ENCODE results near the gene REEP1. TPM values are rescaled to one million over a fixed set of nuclear protein-coding genes. Genes with fewer than 3 reads are reported as not detected.

The REEP1 gene
- total RNA-seq, 2 donors from 2014 or later: 0.38 to 0.63 TPM

DNA sequence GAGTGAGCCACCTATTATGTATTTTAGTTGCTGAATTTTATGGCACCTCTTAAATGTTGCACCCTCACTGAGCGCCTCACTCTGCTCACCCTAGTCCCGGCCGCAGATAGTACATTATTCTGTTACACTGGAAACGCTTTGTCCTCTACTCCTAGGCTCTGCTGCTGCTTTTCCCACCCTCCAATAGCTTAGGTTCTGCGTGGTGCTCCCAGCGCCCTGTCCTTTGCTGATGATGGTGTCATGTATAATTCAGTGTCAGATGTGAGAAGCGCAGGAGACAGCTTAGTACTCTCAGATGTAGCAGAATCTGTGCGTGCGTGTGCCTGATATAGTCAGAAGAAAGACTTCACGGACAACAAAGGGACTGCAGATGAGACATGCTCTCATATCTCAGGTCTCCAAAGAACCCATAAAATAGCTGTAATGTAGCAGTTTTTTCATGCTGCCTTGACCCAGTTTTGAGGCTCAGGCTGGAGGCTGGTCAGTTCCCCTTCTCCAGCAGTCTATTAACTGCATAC lies 1.4 kb upstream of the REEP1 start:
- Mint-ChIP-seq H3K36me3 (ENCODE audit: insufficient read depth in 2 of 2) (peaks cover 10 to 12% of the 10 kb centered on the region in 2 donors), H3K4me3 (peak overlapping the region in 1 of 2 donors; percentile 3), H3K9me3 (peaks cover 8% of the 10 kb centered on the region in 2 donors), H3K4me1 (ENCODE audit: low read depth) (peaks cover 17% of the 10 kb centered on the region), H3K27ac (no peak overlapping the region), H3K27me3 (ENCODE audit: low read depth) (peaks cover 54% of the 10 kb centered on the region)
- no peak for ATAC-seq (replicated peaks in 1 of 2)
- no peak for DNase-seq

DNA sequence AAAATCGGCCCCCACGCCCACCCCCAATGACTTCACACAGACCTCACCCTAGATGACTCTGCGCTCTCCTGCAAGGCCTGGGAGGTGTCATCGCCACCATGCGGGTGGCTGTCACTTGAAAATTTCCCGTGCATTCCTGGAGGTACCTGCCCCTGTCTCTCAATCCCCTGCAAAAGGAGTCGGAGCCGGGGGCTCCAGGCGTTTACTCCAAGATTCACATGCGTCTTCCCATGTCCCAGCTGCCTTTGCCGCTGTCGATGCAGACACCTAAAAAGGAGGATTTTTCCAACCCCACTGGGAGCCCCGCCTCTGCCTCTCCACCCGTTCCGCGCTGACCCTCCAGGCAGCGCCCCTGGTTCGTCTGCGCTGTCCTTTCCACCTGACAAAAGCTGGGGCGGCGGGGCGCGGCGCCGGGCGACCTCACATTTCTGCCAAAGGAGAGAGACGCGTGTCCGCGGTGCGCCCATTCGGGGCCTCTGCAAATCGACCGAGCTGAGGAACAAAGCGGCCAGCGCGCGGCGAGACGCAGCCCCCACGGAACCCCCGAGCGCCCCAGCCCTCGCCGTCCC lies 667 bp downstream of the REEP1 start:
- Mint-ChIP-seq H3K9me3 (peaks cover 8% of the 10 kb centered on the region in 2 donors), H3K4me3 (peak overlapping the region; percentile 89 to 92), H3K4me1 (ENCODE audit: low read depth) (peaks cover 17% of the 10 kb centered on the region), H3K36me3 (ENCODE audit: insufficient read depth in 2 of 2) (peaks cover 7 to 10% of the 10 kb centered on the region in 2 donors), H3K27me3 (ENCODE audit: low read depth) (peaks cover 54% of the 10 kb centered on the region), H3K27ac (no peak overlapping the region)
- DNase-seq: peak; percentile 8 to 14
- ATAC-seq (replicated peaks in 1 of 2): peak; percentile 18 to 33

DNA sequence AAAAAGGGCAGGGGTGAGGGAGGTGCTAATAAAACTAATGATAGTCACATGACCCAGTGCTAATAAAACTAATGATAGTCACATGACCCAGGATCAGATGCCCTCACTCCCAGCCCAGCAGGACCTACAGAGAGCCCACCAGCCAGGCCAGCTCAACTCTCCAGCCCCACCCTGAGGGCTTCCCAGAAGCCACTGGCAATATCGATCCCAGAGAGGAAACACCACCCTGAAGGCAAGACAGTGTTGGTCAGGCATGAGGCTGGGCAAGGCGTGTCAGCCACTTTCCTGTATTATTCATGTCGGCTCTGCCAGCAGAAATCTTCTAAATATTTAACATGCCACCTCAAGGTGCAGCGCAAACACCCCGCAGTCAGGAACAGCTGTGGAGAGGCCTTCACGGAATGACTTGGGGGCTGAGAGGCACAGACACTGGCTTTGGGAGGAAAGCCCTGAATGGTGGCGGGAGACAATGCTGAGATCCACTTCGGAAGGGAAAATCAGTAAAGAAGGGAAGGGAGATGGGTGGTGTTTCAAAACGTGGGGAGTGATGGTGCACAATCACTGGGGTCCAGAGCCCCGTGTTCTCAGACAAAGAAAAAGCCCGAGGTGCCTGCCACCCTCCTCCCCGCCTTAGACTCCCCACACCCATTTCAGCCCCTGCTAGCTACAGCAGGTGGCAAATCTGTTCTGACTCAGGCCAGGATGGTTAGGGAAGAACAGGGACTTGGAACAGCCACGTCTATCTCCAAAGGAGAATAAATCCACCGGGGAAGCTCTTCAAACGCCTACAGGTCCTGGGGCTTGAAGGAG lies 1.4 kb downstream of the REEP1 start:
- DNase-seq: no peak
- Mint-ChIP-seq H3K27me3 (ENCODE audit: low read depth) (peaks cover 48% of the 10 kb centered on the region), H3K9me3 (peaks cover 4% of the 10 kb centered on the region in 2 donors), H3K36me3 (ENCODE audit: insufficient read depth in 2 of 2) (peaks cover 5% of the 10 kb centered on the region in 2 donors), H3K4me1 (ENCODE audit: low read depth) (peaks cover 17% of the 10 kb centered on the region), H3K27ac (no peak overlapping the region), H3K4me3 (peak overlapping the region; percentile 89 to 92)
- no peak for ATAC-seq (replicated peaks in 1 of 2)

GRCh38 chr2:86333378-86333777 lies 4.0 kb downstream of the REEP1 start:
- Mint-ChIP-seq H3K27ac (no peak overlapping the region), H3K4me1 (ENCODE audit: low read depth) (peaks cover 17% of the 10 kb centered on the region), H3K36me3 (ENCODE audit: insufficient read depth in 2 of 2) (peaks cover 0 to 3% of the 10 kb centered on the region in 2 donors), H3K9me3 (no peaks in the 10 kb centered on the region), H3K27me3 (ENCODE audit: low read depth) (peaks cover 26% of the 10 kb centered on the region), H3K4me3 (no peak overlapping the region)
- DNase-seq (no peak), ATAC-seq (replicated peaks in 1 of 2) (no peak)

GRCh38 chr2:86332654-86333053 lies 4.8 kb downstream of the REEP1 start:
- Mint-ChIP-seq H3K4me3 (no peak overlapping the region), H3K4me1 (ENCODE audit: low read depth) (peaks cover 11% of the 10 kb centered on the region), H3K9me3 (no peaks in the 10 kb centered on the region), H3K27me3 (ENCODE audit: low read depth) (peaks cover 19% of the 10 kb centered on the region), H3K36me3 (ENCODE audit: insufficient read depth in 2 of 2) (no peaks in the 10 kb centered on the region), H3K27ac (no peak overlapping the region)
- DNase-seq (no peak), ATAC-seq (replicated peaks in 1 of 2) (no peak)

- H3K4me3 Mint-ChIP-seq: no peak overlapping the region
- ATAC-seq (replicated peaks in 1 of 2): no peak
- no peak overlapping the region for H3K27ac Mint-ChIP-seq
- peaks cover 5% of the 10 kb centered on the region for H3K4me1 Mint-ChIP-seq (ENCODE audit: low read depth)
- H3K36me3 Mint-ChIP-seq (ENCODE audit: insufficient read depth in 2 of 2): no peaks in the 10 kb centered on the region
- peaks cover 13% of the 10 kb centered on the region for H3K27me3 Mint-ChIP-seq (ENCODE audit: low read depth)
- no peaks in the 10 kb centered on the region for H3K9me3 Mint-ChIP-seq
- no peak for DNase-seq
These were observed 6.0 kb downstream of the REEP1 start for GRCh38 chr2:86331384-86331783.

- no peaks in the 10 kb centered on the region for H3K9me3 Mint-ChIP-seq
- H3K27me3 Mint-ChIP-seq (ENCODE audit: low read depth): peaks cover 5% of the 10 kb centered on the region
- H3K4me1 Mint-ChIP-seq (ENCODE audit: low read depth): no peaks in the 10 kb centered on the region
- ATAC-seq (replicated peaks in 1 of 2) (no peak), DNase-seq (no peak)
- no peaks in the 10 kb centered on the region for H3K36me3 Mint-ChIP-seq (ENCODE audit: insufficient read depth in 2 of 2)
- H3K27ac Mint-ChIP-seq: no peak overlapping the region
- no peak overlapping the region for H3K4me3 Mint-ChIP-seq
These were observed 7.4 kb downstream of the REEP1 start for GRCh38 chr2:86330001-86330400.

- DNase-seq (no peak), ATAC-seq (replicated peaks in 1 of 2) (no peak)
- Mint-ChIP-seq H3K9me3 (no peaks in the 10 kb centered on the region), H3K4me1 (ENCODE audit: low read depth) (peaks cover 12% of the 10 kb centered on the region), H3K27ac (no peak overlapping the region), H3K36me3 (ENCODE audit: insufficient read depth in 2 of 2) (no peaks in the 10 kb centered on the region), H3K4me3 (no peak overlapping the region), H3K27me3 (ENCODE audit: low read depth) (no peaks in the 10 kb centered on the region)
These were observed 14.0 kb downstream of the REEP1 start for GRCh38 chr2:86323273-86324021.

DNA sequence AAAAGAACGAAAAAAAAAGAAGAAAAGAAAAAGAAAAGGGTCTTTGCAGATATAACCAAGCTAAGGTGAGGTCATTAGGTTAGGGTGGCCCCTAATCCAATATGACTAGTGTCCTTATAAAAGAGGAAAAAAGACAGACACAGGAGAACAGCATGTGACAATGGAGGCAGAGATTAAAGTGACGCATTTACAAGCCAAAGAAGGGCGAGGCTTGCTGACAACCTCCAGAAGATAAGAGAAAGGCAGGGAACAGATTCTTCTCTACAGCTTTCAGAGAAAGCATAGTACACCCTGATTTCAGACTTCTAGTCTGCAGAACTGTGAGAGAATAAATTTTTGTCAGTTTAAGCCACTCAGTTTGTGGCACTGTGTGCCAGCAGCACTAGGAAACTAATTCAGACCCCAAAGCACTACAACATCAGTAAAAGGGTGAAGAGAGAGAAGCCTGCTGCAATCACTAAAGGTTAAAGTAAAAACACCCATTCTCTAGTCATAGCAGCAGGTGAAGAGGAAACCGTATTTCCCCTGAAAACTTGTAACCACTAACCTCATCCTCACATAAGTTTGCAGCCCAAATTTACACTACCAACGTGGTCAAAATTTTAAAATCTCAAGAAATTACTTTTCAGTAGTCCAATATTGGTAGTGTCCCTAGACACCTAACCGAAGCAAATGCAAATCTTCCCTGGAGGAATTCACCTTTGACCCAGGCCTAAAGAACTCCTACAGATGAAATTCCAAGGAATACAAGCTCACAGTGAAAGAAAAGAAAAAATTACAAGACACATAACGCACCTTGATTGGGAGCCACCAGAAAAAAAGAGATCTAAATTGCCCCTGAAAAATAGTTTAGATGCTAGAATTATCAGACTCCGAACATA lies 17.5 kb downstream of the REEP1 start:
- no peaks in the 10 kb centered on the region for H3K9me3 Mint-ChIP-seq
- H3K27ac Mint-ChIP-seq: no peak overlapping the region
- H3K4me1 Mint-ChIP-seq (ENCODE audit: low read depth): peaks cover 12% of the 10 kb centered on the region
- no peak overlapping the region for H3K4me3 Mint-ChIP-seq
- no peaks in the 10 kb centered on the region for H3K36me3 Mint-ChIP-seq (ENCODE audit: insufficient read depth in 2 of 2)
- H3K27me3 Mint-ChIP-seq (ENCODE audit: low read depth): no peaks in the 10 kb centered on the region
- peak; percentile 59 to 65 for ATAC-seq (replicated peaks in 1 of 2)
- DNase-seq: no peak

- Mint-ChIP-seq H3K4me1 (ENCODE audit: low read depth) (peaks cover 9% of the 10 kb centered on the region), H3K4me3 (no peak overlapping the region), H3K36me3 (ENCODE audit: insufficient read depth in 2 of 2) (no peaks in the 10 kb centered on the region), H3K27ac (no peak overlapping the region), H3K9me3 (no peaks in the 10 kb centered on the region), H3K27me3 (ENCODE audit: low read depth) (no peaks in the 10 kb centered on the region)
- DNase-seq: no peak
- ATAC-seq (replicated peaks in 1 of 2): no peak
These were observed 22.3 kb downstream of the REEP1 start for GRCh38 chr2:86315084-86315483.

GRCh38 chr2:86314125-86314524 lies 23.3 kb downstream of the REEP1 start:
- no peaks in the 10 kb centered on the region for H3K27me3 Mint-ChIP-seq (ENCODE audit: low read depth)
- H3K4me1 Mint-ChIP-seq (ENCODE audit: low read depth): no peaks in the 10 kb centered on the region
- no peak for DNase-seq
- no peak overlapping the region for H3K4me3 Mint-ChIP-seq
- no peaks in the 10 kb centered on the region for H3K36me3 Mint-ChIP-seq (ENCODE audit: insufficient read depth in 2 of 2)
- ATAC-seq (replicated peaks in 1 of 2): no peak
- no peaks in the 10 kb centered on the region for H3K9me3 Mint-ChIP-seq
- H3K27ac Mint-ChIP-seq: no peak overlapping the region

- H3K4me1 Mint-ChIP-seq (ENCODE audit: low read depth): no peaks in the 10 kb centered on the region
- no peaks in the 10 kb centered on the region for H3K27me3 Mint-ChIP-seq (ENCODE audit: low read depth)
- H3K36me3 Mint-ChIP-seq (ENCODE audit: insufficient read depth in 2 of 2): no peaks in the 10 kb centered on the region
- DNase-seq (no peak), ATAC-seq (replicated peaks in 1 of 2) (no peak)
- H3K4me3 Mint-ChIP-seq: no peak overlapping the region
- H3K27ac Mint-ChIP-seq: no peak overlapping the region
- H3K9me3 Mint-ChIP-seq: no peaks in the 10 kb centered on the region
These were observed 24.1 kb downstream of the REEP1 start for GRCh38 chr2:86313341-86313740.
